GM18498 (cell line): ENCODE data around the gene DDX3X.
"Not testable (repeated sequence)": the region's sequence is repeated elsewhere in the genome, so short reads cannot be mapped to it uniquely, and the experiment has no call there.

Experiments used
- ATAC-seq: cut with Tn5 transposase; IDR thresholded peaks from one replicate; pipeline ENCODE4 v1.9.1; 2021; ENCODE audit warnings: mild to moderate bottlenecking, moderate library complexity; ENCODE audit not compliant: unreplicated experiment

The DDX3X gene

DNA sequence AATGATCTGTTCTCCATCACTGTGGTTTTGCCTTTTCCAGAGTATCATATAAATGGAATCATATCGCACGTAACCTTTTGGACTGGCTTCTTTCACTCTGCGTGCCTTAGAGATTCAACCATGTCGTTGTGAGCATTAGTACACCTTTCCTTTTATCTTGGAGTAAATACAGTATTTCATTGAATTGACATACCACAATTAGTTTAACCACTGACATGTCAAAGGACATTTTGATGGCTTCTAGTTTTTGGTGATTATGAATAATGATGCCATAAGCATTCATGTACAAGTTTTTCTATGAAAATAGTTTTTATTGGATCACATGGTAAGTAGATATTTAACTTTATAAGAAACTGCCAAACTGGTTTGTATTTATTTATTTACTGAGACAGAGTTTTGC lies 35.2 kb downstream of the DDX3X start:
- no peak for ATAC-seq

DNA sequence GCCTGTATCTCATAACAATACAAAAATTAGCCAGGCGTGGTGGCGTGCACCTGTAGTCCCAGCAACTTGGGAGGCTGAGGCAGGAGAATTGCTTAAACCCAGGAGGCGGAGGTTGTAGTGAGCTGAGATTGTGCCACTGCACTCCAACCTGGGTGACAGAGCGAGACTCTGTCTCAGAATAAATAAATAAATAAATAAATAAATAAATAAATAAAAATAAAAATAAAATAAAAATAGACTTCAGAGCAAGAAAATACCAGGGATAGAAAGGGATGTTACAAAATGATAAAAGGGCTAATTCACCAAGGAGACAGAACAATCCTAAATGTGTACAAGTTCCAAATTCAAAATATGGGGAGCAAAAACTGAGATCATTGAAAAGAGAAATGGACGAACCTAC lies 37.6 kb downstream of the DDX3X start:
- not testable (repeated sequence) for ATAC-seq

DNA sequence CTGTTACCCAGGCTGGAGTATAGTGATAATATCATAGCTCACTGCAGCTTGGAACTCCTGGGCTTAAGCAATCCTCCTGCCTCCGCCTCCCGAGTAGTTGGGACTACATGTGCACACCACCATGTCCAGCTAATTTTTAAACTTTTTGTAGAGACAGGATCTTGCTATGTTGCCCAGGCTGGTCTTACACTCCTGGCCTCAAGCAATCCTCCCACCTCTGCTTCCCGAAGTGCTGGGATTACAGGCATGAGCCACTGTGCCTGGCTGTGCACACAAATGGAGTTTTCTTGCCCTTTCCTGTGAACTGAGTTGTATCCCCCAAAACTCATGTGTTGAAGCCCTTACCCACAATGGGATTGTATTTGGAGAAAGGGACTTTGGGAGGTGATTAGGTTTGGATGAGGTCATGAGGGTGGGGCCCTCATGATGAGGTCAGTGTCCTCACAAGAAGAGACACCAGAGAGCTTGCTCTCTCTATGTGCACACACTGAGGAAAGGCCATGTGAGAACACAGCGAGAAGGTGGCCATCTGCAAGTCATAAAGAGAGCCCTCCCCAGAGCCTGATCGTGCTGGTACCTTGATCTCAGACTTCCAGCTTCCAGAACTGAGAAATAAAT lies 40.1 kb downstream of the DDX3X start:
- no peak for ATAC-seq

DNA sequence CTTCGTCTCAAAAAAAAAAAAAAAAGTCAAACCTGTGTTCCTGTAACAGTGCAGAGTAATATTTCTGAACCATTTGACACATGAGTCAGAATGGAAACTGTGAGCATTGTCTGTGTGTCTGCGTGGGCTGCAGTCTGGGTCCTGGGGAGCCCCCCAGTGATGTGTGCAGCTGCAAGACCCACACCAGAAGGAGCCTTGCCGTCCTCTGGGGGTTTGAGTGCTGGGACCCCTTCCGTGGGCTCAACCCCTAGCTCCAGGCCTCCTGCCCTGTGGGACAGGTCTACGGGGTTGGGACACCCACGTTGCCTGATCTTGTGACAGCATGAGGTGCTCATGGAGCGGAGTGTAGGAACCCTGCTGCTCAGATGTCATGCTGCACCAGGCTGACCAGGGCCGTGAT lies 43.7 kb downstream of the DDX3X start:
- no peak for ATAC-seq

DNA sequence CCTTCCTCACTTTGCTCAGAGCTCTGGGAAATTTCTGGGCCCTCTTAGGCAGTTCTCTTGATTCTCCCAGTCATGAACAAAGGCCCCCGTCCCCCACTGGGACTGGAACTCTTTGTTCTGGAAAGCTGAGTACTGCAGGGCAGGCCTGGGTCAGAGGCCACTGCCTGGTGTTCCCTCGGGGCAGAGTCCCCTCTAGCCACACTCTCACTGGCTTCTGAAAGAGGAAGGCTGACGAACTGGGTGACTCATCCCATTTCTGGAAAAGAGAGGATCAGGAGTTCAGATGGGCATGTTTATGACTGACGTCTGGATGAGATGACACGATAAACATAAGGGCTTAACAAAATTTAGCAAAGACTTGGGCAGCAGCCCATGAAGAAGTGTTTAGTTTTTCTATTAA lies 47.7 kb downstream of the DDX3X start:
- ATAC-seq: no peak

DNA sequence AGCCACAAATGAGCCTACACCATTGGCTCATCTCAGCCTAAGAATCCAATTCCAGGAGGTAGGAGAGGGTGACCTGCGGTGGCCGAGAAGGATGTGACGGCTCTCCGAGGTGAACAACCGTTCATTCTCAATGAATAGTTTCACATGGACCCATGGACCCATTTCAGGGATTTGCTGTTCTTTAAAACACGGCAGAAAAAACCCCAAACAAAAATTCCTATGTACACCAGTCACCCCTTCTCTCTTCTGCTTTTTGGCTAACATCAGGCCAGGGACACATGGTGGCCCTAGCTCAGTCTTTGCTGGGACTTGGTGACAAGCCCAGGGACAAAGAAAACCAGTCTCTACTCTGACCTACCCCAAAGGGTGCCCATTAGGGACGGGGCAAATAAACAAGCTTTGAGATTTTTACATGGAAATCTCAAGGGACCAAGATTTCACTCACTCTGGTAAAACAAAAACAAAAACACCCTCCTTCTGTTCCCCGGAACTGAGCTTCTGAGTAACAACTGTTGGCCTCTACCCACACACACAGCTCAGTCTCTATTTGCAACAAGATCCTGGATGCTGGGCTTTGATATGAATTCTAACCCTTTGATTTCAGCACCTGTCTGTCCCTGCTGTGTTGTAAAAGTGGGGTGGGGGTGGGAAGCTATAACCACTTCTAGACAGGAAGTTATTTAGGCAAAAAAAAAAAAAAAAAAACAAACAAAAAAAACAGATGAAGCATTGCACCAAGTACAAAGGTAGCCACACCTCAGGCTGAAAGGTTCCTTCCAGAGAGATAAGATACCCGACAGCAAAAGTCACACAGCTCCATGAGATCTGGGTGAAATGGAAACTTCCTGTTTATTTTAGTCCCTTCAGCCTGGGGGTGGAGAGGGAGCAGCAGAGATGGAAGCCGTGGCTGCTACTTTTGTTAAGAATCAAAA lies 49.0 kb downstream of the DDX3X start:
- no peak for ATAC-seq

DNA sequence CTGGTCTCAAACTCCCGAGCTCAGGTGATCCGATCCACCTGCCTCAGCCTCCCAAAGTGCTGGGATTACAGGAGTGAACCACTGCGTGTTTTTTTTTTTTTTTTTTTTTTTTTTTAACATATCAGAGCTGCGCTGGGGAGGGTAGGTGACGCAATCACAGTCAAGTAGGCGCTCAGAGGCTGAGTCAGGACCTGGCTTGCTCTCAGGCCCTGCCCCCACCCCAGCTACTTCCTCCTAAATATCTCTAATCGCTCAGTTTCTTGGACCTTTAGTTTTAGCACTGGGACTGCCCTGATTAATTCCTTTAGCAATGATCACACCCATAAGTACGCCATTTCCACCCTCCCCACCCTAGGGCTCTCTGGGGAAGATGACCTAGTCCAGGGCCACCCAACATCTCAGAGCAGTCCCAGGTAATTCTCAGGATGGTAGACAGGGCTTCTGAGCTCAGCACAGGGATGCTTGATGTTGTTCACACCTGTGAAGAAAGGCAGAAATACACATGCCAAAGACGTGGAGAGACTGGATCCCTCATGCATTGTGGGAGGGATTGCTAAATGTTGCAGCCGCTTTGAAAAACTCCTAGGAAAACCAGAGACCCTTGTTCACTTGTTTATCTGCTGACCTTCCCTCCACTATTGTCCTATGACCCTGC lies 50.2 kb downstream of the DDX3X start:
- no peak for ATAC-seq

DNA sequence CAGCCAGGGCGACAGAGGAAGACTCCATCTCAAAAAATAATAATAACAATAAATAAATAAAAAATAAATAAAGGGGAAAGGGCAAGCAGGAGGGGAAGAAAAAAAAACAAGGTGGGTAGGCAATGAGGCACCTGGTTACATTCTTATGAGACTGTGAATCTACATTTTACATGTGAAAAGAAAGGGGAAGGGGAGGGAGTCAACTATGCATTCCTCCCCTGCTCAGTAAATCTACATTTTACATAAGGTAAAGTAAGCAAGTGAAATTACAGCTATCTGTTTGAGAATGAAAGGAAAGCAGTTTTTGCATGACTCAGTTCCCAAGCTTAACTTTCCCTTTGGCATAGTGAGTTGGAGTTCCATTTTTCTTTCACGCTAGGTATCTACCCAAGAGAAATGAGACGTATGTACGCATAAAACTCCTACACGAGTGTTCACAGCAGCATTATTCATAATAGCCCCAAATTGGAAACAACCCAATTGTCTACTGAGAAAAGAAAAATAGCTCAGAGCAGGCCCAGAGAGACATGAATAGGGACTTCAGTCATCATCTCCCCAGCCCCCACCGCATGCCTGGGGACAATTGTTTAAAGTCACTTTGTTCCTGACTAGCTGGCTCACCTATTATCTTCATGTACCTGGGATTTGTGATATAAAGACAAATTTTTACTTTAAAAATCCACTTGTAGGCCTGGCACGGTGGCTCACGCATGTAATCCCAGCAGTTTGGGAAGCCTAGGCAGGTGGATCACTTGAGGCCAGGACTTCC lies 52.4 kb downstream of the DDX3X start:
- no peak for ATAC-seq

DNA sequence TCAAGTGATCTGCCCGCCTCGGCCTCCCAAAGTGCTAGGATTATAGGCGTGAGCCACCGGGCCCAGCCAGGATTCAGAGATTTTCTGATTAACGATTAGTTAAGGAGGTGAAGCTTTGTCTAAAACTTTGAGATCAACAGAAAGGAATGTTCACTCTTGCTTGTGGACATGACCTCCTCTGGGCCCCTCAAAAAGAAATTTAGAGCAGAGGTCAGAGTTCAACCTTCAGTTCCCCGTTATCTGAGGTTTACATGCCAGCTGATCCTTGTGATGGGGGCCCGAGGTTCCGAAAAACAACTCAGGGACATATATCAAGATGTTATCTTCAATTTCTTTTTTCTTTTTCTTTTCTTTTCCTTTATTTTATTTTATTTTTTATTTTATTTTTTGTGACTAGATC lies 54.6 kb downstream of the DDX3X start:
- no peak for ATAC-seq

DNA sequence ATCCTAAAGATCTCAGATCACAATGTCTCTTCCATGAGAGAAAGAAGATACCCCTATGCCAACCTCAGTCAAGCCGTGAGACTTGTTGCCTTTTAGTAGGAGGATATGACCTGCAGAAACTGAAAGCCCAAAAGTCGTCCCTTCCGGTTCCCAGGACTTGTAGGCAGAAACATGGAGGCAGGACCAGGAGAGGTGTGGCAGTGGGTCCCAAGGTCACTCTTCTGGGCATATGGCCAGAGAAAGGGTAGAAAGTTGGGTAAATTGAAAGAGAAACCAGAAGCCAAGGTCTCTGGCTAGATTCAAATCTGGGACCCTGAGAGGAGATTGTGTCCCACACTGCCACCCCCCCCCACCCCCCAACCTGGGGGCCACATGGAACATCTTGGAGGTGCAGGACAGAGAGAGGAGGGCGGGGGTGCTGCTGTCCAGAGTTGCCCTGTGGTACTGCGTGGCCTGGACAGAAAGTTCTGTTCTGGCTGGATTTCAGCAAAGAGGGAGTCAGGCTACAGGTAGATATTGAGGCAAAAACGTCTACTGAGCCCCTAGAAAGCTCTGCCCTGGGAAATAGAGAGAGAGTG lies 55.4 kb downstream of the DDX3X start:
- ATAC-seq: no peak

DNA sequence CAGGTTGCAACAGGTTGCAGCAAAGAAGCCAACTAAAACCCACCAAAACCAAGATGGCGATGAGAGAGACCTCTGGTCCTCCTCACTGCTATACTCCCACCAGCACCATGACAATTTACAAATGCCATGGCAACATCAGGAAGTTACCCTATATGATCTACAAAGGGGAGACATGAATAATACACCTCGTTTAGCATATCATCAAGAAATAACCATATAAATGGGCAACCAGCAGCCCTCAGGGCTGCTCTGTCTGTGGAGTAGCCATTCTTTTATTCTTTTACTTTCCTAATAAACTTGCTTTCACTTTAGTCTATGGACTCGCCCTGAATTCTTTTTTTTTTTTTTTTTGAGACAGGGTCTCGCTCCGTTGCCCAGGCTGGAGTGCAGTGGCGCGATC lies 56.6 kb downstream of the DDX3X start:
- ATAC-seq: not testable (repeated sequence)

DNA sequence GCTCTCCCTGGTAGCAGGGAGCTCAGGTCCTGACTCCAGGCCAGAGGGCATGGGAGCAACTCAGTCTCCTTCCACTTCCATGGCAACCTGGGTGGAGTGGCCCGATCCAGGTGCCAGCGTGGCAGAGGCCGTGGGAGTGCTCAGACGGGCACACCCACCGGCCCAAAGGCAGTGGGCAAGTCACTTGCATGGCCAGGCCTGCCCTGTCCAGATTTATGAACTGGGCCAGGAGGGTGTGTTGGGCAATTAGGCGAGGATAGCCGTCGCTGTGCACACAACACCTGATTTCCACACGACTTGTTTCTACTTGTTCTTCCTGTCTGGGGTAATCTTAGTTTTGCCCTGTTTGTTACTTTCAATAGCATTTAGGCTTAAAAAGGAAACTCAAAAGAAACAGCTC lies 57.6 kb downstream of the DDX3X start:
- no peak for ATAC-seq

DNA sequence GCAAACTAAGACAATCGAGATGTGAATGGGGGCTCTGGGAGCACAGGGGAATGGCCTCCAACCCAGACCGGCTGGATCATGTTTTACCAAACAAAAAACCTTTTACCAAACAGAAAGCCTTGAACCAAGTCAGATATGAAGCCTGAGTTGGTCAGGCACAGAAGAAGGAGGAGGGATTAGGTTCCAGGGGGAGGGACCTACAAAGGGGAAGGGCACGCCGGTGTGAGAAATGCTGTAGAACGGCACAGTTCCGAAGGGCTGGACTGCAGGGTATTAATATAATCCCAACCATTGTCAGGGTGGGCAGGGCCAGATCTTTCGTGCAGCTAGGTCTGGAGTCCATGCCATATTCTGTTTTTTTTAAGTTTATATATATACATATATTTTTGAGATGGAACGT lies 60.3 kb downstream of the DDX3X start:
- ATAC-seq: no peak

DNA sequence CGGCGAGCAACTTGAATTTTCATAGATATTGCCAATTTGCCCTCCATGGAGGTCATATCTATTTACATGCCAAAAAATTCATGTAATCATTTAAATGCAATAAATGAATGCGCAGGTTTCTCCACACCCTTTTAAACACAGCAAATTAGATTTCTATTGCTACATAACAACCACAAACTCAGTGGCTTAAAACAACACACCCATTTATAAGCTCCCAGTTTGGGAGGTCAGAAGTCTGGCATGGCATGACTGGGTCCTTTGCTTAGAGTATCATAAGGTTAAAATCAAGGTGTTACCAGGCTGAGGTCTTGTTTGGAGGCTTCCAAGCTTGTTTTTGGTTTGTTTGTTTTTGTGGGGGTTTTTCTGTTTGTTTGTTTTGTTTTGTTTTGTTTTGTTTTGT lies 63.3 kb downstream of the DDX3X start:
- ATAC-seq: no peak

DNA sequence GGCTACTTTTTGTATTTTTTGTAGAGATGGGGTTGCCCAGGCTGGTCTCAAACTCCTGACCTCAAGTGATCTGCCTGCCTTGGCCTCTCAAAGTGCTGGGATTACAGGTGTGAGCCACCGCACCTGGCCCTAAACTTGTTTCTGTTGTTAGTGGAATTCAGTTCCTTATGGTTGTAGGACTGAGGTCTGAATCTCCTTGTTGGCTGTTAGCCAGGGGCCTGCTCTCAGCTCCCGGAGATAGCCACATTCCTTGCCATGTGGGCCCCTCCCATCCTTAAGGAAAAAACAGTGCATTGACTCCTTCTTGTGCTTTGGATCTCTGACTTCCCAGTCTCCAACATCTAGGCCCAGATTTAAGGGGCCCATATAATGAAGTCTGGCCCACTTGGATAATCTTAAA lies 63.8 kb downstream of the DDX3X start:
- ATAC-seq: no peak

DNA sequence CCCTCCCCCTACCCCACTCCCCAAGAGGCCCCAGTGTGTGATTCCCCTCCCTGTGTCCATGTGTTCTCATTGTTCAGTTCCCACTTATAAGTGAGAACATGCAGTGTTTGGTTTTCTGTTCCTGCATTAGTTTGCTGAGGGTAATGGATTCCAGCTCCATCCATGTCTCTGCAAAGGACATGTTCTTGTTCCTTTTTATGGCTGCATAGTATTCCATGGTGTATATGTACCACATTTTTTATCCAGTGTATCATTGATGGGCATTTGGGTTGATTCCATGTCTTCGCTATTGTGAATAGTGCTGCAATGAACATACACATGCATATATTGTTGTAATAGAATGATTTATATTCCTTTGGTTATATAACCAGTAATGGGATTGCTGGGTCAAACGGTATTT lies 68.6 kb downstream of the DDX3X start:
- ATAC-seq: not testable (repeated sequence)

DNA sequence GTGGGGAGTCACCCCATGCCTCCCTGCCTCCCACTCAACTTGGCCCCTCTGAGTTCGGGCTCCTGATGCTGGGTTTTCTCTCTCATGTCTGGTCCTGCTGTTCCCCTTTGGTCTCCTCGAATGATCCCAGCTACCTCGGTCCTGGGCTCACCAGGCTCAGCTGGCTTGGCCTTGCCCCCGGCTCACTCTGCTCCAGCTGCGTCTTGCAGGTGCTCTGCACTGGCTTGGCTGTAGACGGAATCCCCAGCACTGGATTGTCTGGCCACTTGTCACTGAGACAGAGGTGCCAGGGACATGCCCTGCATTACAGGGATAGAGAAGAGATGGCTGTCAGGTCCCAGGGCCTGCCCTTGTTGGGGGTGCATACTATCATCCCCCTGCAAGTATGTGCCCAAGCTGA lies 71.6 kb downstream of the DDX3X start:
- no peak for ATAC-seq

DNA sequence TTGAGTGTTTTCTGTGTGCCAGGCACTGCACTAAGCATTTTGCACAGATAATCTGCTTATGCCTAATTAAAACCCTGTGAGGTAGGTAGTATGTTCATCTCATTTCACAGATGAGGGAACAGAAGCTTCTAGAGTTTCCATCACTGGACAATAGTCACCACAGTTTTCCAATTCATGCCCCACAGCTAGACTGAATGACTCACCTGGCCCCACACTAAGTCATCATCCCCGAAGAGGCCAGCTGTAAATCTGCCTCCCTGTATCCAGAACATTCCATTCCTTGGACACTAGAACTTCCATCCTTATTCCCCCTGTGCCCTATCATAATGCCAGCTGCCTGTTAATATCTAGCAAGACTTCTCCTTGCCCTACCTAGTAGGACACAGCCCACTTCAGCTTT lies 72.2 kb downstream of the DDX3X start:
- ATAC-seq: no peak

DNA sequence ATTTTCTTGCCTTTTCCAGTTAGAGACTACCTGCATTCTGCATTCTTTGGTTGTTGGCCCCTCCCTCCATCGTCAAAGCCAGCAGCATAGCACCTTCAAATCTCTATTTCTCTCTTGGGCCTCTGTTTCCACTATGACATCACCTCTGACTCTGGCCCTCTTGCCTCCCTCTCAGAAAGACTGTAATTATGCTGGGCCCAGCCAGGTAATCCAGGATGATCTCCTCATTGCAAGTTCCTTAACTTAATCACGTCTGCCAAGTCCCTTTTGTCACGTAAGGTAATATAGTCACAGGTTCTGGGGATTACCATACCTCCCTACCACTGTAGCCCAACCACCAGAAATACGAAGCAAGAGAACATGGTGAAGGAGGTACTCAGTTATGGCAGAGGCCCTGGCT lies 73.9 kb downstream of the DDX3X start:
- no peak for ATAC-seq

DNA sequence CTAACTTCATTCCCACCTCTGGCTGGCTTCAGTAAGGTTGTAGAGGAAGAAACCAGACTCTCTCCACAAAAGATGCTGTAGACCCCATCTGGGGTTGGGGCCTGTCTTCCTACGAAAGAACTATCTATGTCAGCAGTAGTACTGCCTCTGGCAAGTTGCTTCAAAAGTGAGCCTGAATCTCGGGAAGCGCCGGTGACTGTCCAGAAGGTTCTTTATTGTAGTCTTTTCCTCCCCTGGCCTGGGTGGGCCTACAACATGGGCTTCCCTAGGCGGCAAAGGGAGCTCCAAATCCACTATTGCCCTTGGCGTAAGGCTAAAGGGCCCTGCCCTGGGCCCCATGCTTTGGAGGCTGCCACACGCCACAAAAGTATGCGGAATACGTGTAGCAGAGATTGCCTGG lies 74.6 kb downstream of the DDX3X start:
- ATAC-seq: no peak

DNA sequence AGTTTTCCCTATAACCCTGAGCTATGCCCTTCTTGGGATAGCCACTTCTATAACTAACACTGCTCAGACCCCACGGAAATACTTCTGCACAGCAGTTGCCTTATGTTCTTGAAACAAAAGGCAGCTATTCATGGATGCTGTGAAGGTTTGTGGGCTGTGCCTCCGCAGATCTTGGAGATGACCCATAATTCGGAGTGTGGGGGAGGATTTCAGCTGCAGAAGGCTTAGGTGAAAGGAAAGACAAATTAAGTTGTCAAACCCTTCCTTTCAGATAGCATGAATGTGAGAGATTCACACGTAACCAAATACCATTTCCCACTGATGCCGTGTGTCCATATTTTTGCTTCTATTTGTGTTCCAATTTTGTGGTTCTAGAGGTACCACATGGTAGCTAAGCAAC lies 75.0 kb downstream of the DDX3X start:
- ATAC-seq: no peak
